Inferior parietal cortex (tissue), 1 donor: Measurements from ENCODE around the gene S100A9.

ENCODE experiments used
- DNase-seq: peaks from one replicate; pipeline ENCODE4 v3.0.0-alpha.2; 2016; ENCODE audit errors: extremely low spot score

S100A9 gene

DNA sequence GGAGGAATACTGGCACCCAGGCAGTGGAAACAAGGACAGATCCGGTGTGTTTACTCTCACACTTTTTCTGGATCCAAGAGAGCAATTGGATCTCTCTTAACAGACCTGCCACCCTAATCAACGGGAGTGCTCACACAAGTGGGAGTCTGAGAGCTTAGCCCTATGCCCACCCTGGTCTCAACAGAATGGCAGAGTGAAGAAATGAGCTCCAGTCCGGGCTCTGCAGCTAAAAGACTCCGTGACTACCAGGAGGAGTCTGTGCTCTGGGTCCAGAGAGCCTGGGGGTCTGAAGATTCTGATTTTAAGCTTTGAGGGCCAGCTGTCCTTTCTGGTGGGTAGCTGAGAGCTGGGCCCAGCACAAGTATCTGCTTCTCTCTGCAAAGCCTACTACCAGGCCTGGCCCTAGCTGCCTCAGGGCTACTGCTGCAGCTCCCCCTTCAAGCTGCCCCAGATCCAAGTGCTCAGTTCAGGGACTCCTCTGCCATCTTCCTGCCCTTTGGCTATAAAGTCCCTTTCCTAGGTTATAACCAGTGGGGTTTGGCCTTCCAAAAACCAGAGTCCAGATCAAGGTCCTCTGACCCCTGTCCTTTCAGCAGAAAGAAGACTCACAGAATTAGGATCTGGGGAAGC, 3.9 kb downstream of the S100A9 start:
- DNase-seq: no peak

DNA sequence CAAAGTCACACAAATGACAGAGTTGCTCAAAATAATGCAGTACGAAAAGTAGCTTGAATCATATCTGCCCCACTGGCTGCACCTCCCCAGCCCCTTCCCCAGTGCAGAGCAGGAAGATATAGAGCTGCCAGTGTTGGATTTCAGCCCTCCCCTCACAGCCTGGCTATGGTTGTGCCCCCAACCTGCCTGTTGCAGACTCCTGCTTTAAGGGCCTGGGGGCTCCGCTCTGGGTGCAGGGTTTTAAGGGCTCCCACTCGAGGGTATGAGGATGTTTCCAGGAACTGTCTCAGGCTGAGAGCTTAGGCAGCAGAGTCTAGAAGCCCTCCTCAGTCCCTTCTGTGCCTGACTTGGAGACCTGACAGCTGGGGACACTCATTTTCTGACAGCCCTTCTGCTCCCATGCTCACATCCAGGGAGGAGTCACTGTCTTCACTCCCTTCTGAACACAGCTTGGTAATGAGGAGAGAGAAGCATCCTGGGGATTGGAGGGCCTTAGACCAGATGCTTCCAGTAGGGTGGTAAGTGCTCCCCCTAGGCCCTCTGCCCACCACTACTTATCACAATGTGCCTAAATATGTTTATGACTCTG, 4.6 kb downstream of the S100A9 start:
- no peak for DNase-seq

DNA sequence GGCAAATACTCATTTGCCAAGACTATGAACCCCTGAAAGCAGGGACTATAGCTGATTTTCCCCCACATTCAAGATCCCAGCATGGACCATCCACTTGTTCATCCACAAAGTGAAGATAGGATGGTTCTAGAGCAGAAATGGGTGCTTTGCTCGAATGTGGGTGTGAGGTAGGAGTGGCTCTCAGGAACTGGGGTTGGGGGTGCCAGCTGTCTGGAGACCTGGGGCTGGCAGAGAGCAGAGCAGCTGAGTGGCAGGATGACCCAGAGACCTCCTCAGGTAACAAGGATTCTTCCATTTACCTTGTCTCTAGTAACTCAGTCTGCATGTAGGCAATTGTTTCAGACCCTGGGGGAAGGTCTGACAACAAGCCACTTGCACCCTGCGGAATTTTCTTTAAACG, 6.0 kb downstream of the S100A9 start:
- DNase-seq: no peak

DNA sequence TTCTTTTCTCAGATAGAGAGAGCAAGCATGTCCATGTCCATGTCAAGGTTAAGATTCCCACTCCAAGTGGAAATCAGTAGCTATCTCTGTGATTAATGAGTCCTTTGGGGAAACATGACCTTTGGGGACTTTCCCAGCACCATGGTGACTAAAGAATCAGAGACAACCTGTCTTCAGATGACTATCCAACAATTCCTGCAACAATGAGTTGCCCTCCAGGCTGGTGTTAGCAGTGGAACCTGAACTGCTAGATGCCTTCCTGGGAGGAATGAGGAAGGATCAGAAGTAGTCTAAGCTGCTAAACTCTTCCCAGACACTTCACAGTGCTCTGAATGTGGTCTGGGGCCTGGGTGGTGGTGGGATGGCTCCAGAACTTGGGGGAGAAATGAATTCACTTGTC, 6.5 kb downstream of the S100A9 start:
- DNase-seq: no peak

DNA sequence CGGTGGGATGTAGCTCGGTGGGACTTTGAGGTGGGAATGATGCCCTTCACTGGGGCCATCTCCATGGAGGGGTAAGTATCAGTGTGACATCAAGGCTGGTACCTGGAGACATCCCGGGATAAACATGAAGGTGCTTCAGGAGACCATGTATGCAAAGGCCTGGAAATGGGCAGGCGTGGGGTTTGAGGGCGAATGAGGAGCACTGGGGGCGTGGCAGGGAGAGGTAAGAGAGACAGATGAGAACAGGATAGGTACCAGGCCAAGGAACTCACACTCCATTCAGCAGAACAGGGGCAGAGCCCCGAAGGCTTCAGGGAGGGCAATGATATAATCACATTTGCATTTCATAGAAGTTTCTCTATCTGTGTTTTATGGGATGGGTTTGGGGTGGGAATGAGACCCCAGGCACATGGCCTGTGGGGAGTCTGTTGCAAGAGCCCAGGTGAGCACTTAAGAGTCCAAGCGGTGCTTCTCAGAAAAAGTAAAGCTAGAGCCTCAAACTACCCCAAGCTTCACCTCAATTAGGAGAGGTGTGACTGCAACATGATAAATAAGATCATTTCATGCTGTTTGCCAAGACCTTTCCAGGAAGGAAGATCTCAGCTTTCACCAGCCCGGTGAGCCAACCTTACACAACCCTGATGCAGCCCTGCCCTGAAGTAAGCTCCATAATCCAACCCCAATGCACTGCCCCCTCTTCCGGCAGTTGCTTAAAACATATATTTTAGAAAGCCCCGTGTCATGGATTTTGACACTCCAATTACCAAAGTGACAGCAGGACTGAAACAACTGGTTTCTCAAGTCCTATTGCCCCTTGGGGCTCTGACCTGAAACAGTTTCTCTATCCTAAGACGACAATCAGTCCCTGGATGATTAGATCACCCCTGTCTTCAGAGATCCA, 7.4 kb downstream of the S100A9 start:
- DNase-seq: no peak

DNA sequence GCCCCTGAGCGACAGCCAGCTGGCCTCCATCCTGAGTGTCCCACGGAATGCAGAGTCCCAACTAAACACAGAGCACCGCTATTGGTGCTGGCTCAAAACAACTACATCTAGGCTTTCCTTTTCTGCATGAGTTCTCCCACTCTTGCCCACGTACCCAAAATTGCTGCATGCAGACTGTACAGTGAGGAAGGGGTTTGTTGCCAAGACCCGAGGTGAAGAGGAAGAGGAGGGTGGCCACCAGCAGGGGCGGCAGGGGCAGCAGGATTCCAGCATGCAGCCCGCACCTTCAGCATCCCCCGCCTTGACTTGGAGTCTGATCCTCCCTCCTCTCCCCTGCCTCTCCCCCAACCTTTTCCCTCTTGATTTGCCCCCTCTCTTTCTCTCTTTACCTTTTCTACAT, 8.0 kb downstream of the S100A9 start:
- no peak for DNase-seq

DNA sequence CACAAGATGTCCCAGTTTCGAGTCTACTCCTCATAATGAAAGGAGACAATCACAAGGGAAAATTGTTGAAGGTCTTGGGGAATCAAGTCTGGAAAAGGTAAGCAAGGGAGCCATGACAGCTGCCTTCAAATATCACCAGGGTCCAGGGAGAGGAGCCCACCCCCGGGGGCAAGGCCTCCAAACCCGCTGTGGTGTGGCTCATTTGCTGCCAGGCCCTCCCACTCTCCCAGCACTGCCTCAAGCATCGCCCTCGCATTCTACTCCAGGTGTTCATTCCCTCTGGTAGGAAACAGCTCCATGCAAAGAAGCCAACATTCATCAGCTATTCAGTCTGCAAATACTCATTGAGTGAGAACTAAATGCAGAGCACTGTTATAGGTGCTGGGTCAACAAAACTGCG, 8.6 kb downstream of the S100A9 start:
- DNase-seq: no peak

DNA sequence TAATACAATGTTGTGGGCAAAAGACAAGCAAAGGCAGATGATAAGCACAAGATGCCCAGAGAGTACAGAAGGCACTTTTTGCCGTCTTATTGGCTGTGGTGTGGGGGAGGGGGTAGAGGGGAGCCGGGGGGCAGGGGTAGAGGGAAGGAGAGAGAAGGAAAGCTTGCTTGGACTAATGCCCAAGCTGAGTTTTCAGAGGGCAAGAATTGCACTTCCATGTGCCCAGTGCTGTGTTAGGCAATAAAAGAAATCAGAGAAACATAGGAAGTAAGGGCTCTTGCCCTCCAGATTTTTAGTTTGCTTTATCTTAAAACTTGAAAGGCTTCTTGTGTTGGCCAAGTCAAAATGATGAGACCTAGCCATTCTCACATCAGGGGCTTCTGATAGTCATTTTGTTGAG, 9.4 kb downstream of the S100A9 start:
- DNase-seq: no peak

DNA sequence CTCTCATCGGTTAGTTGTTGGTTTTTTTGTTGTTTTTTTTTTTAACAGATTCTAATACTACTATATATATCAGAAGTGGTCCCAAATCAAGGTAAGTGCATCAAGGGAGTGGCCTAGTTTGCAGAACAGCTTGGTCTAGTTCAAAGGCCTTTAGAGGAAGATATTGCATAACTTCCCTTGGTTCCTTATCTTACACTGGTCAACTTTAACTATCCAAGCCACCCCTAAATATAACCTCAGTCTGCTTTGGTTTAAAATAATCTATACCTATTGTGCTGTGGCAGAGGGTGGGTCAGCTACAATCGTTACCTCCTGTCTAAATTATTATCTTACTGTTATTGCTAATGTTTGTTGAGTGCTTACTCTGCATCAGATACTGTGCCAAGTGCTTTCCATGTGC, 10.8 kb downstream of the S100A9 start:
- DNase-seq: no peak

DNA sequence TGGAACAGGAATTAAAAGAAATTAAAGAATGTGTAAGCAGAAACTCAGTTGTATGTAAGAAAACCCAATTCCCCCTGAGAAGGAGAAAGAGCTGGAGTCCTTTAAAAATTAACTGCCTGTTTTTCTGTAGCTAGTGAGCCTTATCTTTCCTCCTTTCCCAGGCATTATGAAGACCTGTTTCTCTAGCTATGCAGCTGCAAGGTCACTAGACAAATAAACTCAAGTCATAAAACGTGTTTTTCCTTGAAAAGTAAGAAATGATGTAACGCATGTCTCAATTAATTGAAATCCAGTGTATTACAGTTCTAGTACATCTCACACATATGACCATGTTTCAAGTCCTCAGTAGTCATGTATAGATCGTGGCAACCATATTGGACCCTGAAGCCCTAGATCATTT, 12.5 kb downstream of the S100A9 start:
- no peak for DNase-seq

DNA sequence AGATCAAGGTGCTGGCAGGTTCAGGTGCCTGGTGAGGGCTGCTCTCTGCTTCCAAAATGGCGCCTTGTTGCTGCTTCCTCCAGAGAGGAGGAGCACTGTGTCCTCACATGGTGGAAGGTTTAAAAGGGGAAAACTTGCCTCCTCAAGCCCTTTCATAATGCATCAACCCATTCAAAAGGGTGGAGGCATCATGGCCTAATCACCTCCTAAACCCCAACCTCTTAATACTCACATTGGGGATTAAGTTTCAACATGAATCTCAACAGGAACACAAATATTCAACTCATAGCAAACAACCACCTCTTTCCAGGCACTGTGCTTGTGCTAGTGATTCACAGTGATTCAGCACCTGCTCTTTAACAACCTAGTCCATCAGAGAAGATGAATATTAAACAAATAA, 13.6 kb downstream of the S100A9 start:
- no peak for DNase-seq

DNA sequence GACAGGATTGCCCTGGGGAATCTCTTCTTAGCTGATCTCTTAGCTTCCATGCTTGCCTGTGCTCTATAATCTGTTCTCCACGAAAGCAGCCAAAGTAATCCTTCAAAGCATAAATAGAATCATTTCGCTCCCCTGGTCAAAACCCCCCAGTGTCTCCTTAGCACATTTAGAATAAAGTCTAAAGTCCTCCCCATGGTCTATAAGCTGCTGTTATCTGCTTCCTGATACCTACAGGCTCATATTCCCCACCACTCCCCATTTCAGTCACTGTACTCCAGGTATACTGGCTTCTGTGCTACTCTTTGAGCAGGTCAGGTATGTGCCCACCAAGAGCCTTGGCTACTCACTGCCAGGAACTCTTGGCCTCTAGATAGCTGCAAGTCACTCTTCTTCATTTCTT, 14.9 kb downstream of the S100A9 start:
- DNase-seq: no peak

DNA sequence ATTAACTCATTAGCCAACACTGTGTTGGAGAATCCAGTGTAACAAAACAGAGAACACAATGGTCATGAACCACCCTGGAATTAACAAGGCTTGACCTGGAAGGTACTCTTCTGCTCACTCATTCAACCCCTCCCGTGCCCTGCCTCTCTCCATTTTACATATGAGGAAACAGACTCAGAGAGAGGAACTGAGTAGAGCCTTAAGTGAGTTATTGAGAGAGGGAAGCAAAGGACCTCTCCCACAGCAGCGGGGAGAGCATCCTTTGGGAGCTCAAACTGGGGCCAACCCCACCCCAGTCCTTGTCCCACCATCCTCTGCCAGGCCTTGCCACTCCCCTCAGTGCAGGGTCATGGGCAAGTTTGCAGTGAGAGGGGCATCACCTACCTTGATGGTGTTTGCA, 16.4 kb downstream of the S100A9 start:
- no peak for DNase-seq

DNA sequence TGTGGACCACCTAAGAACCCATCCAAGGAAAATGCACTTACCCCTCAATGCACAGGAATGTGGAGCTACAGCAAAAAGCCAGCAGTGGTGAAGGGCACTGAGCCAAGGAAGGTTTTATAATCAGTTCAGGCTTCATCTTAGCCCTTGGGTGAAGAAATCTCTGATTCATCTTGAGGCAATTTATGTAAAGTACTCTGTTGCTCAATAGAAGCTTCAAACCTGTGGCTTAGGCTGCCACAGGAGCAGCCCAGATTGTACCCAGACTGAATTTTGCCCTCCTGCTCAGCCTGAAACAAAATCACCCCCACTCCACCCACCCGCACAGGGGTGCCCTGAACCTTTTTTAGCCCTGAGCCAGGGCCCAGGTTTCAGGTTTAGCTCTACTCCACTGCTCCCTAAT, 17.9 kb downstream of the S100A9 start, which contains the start of gene S100A12:
Gene S100A12 (minus strand): TSS at position 111 of the 400 bp plus-strand sequence. CDS start 1,029 bp downstream, outside the sequence.
- no peak for DNase-seq

DNA sequence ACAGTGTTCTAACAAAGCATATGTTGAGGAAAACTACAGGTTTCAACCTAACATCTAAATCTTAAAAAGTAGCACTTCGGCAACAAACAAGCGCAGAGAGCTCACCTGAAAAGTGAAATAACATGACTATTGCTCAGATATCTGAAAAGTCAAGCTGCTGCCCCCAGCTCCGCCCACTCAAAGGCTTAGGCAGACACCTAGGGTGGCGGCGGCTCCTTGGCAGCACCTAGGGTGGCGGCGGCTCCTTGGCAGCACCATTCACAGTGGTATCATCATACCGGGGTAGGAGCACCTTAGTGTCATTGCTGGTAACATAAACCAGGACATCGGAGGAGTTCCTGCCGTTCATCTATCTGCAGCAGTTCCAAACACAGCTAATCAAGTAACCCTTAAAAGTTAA, 21.9 kb downstream of the S100A9 start:
- no peak for DNase-seq

DNA sequence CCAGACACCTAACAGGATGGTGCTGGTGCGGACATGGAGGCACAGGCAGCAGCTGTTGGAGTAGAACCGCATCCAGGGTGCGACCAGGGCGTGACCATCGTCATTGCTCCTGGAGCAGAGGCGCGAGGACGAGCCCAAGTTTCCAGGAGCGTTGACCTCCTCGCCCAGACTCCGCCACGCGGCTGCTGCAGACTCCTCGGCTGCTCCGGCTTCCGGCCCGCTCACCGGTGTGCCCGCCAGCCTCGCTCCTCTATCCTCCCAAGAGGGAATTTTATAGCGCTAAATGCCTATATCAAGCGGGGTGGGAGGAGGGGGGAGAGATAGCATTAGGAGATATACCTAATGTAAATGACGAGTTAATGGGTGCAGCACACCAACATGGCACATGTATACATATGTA, 23.1 kb downstream of the S100A9 start:
- no peak for DNase-seq

DNA sequence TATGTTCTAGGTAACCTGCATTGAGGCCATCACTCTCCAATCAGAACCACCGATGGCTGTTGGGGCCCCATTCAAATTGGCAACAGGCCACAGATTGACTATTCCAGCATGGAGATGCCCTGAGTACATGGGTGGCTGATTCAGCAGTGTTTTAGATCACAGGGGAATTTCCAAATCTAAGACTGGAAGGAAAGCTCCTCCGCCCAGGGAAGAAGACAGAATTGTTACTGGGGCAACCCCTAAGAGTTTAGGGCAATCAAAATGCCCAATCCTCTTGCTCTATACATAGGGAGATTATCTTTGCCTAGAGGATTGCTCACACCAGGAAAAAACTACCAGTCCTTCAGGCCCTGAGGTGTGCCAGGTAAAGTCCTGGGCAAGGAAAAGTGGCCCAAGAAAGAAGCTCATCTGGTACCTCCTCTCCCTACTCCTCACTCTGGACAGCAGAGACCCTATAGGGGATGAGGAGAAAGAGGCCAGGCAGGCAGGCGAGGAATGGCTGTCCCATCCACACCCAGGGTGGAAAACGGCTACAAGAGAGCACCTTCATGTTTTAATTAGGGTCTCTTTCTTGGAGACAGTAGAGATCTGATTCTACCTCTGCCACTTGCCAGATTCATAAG, 27.4 kb downstream of the S100A9 start:
- DNase-seq: no peak

DNA sequence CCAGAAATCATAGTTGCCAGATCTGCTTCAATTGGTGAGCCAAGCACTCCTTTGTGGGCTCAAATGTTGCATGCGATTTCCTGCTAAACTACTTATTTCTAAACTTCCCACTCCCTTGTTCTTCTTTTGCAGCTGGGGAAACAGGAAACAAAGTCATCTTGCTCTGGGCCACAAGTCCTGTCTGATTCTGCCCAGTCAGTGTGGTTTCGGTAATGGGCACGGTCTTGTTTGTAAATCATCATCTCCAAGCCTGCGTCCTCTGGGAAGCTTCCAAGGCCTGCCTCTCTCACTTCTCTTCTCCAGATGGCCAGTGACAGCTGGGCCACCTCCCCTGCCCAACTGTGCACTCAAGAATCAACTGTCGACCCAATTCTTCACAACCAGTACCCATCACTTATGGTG, 28.8 kb downstream of the S100A9 start:
- peak; percentile 17 for DNase-seq

DNA sequence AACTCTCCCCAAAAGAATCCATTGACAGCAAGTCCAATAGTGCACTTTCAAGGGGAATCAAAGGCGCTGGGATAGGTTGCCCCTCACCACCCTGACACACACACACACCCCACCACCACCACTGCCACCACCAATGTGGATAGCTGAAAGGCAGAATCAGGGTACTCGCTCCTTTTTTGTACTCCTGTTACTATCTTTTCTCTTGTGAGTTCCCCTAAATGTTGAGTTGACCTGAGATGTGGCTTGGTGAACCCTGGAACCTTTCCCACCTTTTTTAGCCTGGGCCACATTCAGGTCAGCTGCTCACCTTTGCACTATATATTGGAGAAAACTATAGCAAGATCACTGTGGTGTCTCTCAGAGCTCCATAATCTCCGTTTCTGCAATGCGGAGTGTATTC, 29.3 kb downstream of the S100A9 start:
- no peak for DNase-seq

DNA sequence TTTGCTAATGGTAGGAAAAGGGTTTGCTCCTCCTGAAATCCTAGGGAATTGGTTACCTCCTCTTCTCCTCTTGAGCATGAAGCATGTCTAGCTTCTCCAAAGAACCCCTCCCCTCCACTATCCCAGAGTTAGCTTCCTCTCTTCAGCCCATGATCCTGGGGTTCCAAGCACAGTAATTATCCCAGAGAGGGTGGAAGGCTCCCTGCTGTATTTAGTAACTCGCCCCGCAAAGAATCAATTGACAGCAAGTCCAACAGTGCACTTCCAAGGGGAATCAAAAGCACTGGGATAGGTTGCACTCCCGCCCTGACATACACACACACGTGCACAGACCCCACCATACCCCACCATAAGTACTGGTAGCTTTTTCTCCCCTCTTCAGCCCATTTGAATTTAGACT, 30.1 kb downstream of the S100A9 start:
- DNase-seq: no peak

DNA sequence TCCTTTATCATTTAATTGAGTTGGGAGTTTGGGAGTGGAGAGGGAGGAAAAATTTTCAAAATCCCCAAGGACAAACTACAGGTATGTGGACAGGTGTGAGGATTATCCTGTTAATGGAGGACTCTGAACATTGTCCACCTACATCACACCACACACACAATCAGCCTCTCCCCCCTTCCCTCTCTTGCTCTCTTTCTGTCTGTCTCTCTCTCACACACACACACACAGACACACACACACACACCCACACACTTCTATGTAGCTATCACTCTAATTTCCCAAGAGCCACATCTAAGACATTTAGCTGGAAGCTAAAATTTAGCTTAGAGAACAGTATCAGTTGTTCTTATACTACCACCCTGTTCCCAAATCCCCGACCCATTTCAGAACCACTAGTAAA, 31.7 kb downstream of the S100A9 start:
- no peak for DNase-seq
